Omental fat pad (tissue), 4 donors: ENCODE measurements around the gene ERAL1. TPM values are rescaled to one million over a fixed set of nuclear protein-coding genes. Genes with fewer than 3 reads are reported as not detected.
"Not testable (repeated sequence)": the region's sequence is repeated elsewhere in the genome, so short reads cannot be mapped to it uniquely, and the experiment has no call there.

ENCODE experiments used
- ATAC-seq: fragments of 150-250 bp; one replicate; pipeline ENCODE4 v1.9.1; 2016; ENCODE audit warnings: mild to moderate bottlenecking, moderate library complexity; ENCODE audit not compliant: low FRiP score
- DNase-seq: peaks from one replicate; pipeline ENCODE4 v3.0.0-alpha.2; 2019; ENCODE audit warnings: low spot score
- CTCF ChIP-seq, 3 donors: fragments of 450-650 bp; IDR thresholded peaks; one replicate each; pipeline ENCODE4 v1.5.1; 2016 to 2017; ENCODE audit warnings: antibody characterized with exemption in 3 of 3, mild to moderate bottlenecking in 3 of 3, moderate library complexity in 2 of 3
- total RNA-seq, 4 donors: library from RNA; depleted of rRNA; stranded (reverse); fragments of >200 nt; gene quantifications; one replicate each; pipeline ENCODE4 v1.1.0, GENCODE V29; 2016

ERAL1 gene
- total RNA-seq, 4 donors from 2014 or later = 21.3 to 35.9 (median 27.8) TPM

GRCh38 chr17:28839221-28839620 is 15.6 kb upstream of the ERAL1 start:
- ATAC-seq = no peak
- TF ChIP-seq CTCF (IDR thresholded peaks at IDR 0.05) = no peak
- no peak for DNase-seq

GRCh38 chr17:28841901-28842281 is 12.9 kb upstream of the ERAL1 start:
- no peak for ATAC-seq
- DNase-seq = no peak
- TF ChIP-seq CTCF (IDR thresholded peaks at IDR 0.05) = no peak

GRCh38 chr17:28842282-28843012 is 12.4 kb upstream of the ERAL1 start, which contains the start of gene FAM222B:
FAM222B (minus strand) TSS chr17:28842790; CDS start chr17:28766667, 76,123 bp downstream.
- DNase-seq (peak; percentile 51), ATAC-seq (peak; percentile 96)
- TF ChIP-seq CTCF (IDR thresholded peaks at IDR 0.05) = no peak

DNA sequence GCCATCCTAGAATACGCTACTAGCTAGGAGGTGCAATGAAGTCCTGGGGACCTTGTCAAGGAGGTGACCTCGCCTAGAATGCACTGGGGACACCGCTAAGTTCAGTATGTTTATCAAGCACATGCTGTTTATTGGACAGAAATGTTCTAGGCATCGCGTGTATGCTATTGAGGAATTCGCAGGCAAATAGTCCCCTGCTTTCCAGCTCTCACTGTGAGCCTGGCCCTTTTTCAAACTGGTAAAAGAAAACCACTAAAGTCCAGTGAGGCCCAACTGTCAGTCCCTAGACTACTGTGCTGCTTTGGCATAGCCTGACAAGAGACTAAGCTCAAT is 11.0 kb upstream of the ERAL1 start:
- DNase-seq (no peak), ATAC-seq (no peak)
- TF ChIP-seq CTCF (IDR thresholded peaks at IDR 0.05) = no peak

GRCh38 chr17:28846231-28846630 is 8.6 kb upstream of the ERAL1 start:
- DNase-seq = no peak
- no peak for TF ChIP-seq CTCF (IDR thresholded peaks at IDR 0.05)
- ATAC-seq = no peak

DNA sequence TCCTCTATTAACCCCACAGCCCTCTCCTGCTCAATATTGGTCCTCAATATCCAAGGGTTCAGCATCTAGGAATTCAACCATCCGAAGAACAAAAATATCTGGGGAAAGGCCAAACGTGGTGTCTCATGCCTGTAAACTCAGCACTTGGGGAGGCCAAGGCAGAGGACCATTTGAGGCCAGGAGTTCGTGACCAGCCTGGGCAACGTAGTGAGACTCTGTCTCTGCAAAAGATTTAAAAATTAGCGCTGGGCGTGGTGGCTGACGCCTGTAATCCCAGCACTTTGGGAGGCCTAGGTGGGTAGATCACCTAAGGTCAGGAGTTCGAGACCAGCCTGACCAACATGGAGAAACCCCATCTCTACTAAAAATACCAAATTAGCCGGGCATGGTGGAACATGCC is 8.1 kb upstream of the ERAL1 start:
- not testable (repeated sequence) for ATAC-seq, DNase-seq

DNA sequence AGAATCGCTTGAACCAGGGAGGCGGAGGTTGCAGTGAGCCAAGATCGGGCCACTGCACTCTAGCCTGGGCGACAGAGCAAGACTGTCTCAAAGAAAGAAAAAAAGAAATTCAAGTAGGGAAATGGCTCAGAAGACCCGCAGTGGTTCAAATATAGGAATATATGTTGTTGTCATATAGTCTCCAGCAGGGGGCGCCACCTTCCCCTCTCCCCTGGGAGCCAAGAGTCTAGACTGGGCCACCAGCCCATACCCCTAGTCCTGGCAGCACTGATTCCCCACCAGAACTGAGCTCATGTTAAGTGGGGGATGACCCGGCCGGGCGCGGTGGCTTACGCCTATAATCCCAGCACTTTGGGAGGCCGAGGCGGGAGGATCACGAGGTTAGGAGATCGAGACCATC is 6.1 kb upstream of the ERAL1 start:
- DNase-seq, ATAC-seq: not testable (repeated sequence)

- TF ChIP-seq CTCF (IDR thresholded peaks at IDR 0.05) = no peak
- DNase-seq (no peak), ATAC-seq (no peak)
Observed at GRCh38 chr17:28849281-28849680, 5.5 kb upstream of the ERAL1 start.
